GM18505 (cell line): Measurements from ENCODE around the gene RAB11B.
"Not testable (repeated sequence)": the region's sequence is repeated elsewhere in the genome, so short reads cannot be mapped to it uniquely, and the experiment has no call there.

ENCODE experiments used
- ATAC-seq: cut with Tn5 transposase; IDR thresholded peaks from one replicate; pipeline ENCODE4 v1.9.1; 2021; ENCODE audit not compliant: unreplicated experiment
- POLR2A ChIP-seq: IDR thresholded peaks from 4 replicates; pipeline ENCODE4 v1.6.1; 2011; ENCODE audit warnings: borderline replicate concordance; ENCODE audit not compliant: insufficient read depth, insufficient read length; ENCODE audit errors: extremely low read depth

Gene RAB11B

GRCh38 chr19:8399681-8400188 is 9.6 kb downstream of the RAB11B start:
- no peak for ATAC-seq
- TF ChIP-seq POLR2A: no peak

- TF ChIP-seq POLR2A: no peak
- ATAC-seq: no peak
These were observed 11.8 kb downstream of the RAB11B start for GRCh38 chr19:8401981-8402411.

GRCh38 chr19:8403098-8403819 is 13.1 kb downstream of the RAB11B start:
- ATAC-seq: no peak
- TF ChIP-seq POLR2A: no peak

GRCh38 chr19:8403820-8404109 is 13.6 kb downstream of the RAB11B start:
- no peak for TF ChIP-seq POLR2A
- ATAC-seq: no peak

GRCh38 chr19:8404391-8405151 is 14.4 kb downstream of the RAB11B start:
- no peak for TF ChIP-seq POLR2A
- ATAC-seq: no peak

- not testable (repeated sequence) for ATAC-seq
These were observed 20.6 kb downstream of the RAB11B start for GRCh38 chr19:8410718-8411117.

GRCh38 chr19:8412783-8413628 is 22.8 kb downstream of the RAB11B start, which contains the start of gene MARCHF2:
MARCHF2 (plus strand) TSS chr19:8413305; CDS start chr19:8421841, 8,536 bp downstream.
- peak; percentile 60 for TF ChIP-seq POLR2A
- ATAC-seq: peak; percentile 99

GRCh38 chr19:8413629-8413995 is 23.5 kb downstream of the RAB11B start:
- no peak for TF ChIP-seq POLR2A
- no peak for ATAC-seq

GRCh38 chr19:8416796-8417195 is 26.6 kb downstream of the RAB11B start:
- ATAC-seq: no peak
- no peak for TF ChIP-seq POLR2A

- no peak for ATAC-seq
- TF ChIP-seq POLR2A: no peak
These were observed 31.6 kb downstream of the RAB11B start for GRCh38 chr19:8421484-8422461.

GRCh38 chr19:8423817-8424223 is 33.7 kb downstream of the RAB11B start:
- ATAC-seq: no peak
- TF ChIP-seq POLR2A: no peak

- ATAC-seq: not testable (repeated sequence)
These were observed 35.2 kb downstream of the RAB11B start for GRCh38 chr19:8425331-8425730.
